SKM-1 (cell line): ENCODE measurements around the gene TESMIN.
A peak's percentile ranks its signal among the peaks of the same experiment; 100 is the strongest.

ENCODE experiments used
- DNase-seq: peaks from one replicate; lab custom pipeline; 2025; ENCODE audit not compliant: unreplicated experiment; lab: John Stamatoyannopoulos, UW

Gene TESMIN

GRCh38 chr11:68762481-68762880, 11.2 kb upstream of the TESMIN start:
- no peak for DNase-seq

GRCh38 chr11:68761801-68762200, 10.5 kb upstream of the TESMIN start:
- no peak for DNase-seq

DNA sequence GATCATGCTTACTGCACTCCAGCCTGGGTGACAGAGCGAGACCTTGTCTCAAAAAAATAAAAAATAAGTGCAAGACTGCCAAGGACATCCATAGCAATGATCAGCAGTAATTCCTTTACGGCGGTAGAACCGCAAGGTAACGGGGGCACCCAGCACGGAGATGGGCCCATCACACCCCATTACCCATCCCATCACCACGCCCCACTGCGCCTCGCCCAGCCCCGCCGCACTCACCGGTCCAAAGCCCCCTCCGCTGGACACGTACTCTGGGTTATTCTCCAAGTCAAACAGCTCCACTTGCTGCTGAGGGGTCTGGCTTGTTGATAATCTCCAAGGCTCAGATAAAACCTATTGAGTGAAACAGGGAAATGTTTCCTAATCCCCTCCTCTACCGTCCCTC, 8.7 kb upstream of the TESMIN start:
- DNase-seq = no peak

- DNase-seq = no peak
Measured at GRCh38 chr11:68757711-68758110, 6.4 kb upstream of the TESMIN start.

DNA sequence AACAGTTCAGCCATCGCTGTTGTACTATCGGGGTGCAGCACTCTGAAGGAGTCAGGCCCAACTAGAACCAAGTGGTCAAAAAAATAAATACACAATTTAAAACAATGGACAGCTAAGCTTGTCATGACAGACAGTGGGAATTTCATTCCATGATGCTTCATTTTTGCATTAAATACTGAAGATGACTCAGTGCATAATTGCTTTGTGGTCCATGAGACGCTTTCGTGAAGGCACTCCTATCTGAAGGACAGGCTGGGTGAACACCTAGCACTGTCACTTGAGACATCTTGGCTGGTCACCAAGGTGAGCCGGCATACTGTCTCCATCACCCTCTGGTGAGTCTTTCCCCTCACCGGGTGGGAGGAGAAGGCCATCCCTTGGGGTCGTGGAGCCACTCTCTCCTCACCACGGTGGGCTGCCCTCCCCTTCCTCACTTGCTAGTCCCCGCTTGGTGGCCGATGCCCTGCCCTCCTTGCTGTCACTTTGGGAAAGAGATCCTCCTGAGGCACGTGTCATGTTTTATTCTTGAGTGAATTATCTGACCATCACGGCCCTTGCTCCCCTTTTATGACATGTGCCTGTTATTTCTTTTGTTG, 4.9 kb upstream of the TESMIN start:
- DNase-seq = no peak

GRCh38 chr11:68753300-68753699, 2.0 kb upstream of the TESMIN start:
- no peak for DNase-seq

- DNase-seq = no peak
Measured at GRCh38 chr11:68751004-68751325, 355 bp downstream of the TESMIN start.

DNA sequence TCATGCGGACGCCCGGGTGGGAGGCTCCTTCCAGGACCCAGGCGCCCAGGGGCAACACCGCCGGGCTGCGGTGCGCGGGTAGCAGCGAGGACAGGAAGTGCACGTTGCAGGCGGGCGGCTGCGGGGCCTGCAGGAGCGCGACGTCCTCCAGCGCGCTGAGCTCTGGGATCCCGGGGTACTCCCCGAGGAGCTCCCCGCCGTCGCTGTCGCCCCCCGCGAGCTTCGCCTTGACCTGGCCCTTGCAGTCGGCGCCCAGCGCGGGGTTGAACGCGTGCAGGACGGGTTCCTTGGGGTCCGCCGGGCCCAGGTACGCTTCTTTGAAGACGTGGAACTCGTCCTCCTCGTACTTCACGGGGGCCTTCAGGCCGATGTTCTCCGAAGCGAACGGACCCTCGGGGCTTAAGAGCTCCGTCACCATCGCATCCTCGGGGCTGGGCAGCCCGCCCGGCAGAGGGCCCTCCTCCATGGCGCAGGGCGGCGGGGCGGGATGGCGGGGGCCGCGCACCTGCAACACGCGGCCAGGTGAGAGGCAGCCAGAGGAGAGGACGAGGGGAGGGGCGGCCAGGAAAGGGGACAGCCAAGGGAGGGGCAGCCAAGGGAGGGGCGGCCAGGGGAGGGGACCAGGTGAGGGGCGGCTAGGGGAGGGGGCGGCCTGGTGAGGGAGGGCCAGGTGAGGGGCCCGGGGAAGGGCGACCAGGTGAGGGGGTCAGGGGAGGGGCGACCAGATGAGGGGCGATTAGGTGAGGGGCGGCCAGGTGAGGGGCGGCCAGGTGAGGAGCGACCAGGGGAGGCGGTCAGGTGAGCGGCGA, 921 bp downstream of the TESMIN start:
- no peak for DNase-seq

DNA sequence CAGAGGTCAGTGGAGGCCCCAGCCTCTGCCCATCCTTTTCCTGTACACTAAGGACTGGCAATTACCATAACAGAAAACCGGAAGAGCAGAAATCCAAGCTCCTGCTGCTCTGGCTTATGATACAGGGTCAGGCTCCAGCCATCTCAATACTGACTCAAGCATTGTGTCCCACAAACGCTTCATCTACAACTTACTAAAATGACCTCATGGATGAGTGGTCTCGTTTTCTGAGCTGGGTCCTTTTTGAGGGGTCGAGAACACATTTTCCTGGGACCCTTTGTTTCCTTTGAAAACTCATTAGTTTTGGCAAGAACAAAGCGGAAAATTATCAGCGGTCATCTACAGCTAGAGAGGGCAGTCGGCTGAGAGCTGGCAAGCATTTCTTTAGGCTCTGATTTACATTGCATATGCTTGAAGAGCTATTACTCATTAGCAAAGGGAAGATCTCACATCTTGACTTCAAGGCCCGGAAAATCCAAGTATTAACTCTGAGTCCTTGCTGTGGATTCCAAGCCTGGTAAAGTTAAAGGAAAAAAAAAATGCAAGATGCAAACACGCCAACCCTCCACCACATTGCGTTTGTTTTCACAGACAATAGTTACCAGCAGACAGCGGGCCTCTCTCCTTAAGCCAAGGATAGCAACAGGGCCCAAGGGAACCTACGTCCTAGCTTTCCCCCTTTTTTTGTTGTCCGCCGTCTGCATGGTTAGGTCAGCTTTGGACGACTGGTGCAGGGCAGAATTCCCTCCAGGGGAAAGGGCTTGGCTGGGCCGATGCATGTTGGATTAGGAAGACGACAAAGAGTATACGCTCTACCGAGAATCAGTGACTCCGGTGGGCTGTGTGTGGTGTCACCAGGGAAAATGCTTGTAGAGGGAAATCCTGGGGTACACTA, 1.8 kb downstream of the TESMIN start:
- DNase-seq = peak; percentile 14

DNA sequence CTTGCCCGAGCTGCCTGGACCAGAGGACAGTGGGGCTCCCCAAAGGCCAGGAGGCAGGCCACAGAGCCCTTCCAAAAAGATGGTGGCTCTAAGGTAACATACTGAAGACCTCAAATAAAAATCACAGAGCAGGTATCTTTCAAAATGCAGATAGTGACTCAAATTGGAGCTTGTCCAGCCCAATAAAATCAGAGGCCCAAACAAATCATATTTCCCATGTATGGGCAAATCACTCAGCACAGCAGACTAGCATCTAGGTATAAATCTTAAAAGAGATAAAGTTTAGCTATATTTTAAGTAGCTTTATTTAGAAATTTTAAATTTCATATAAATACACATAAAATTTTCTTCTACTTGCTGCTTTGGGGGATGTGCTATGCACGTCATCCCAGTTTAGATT, 3.3 kb downstream of the TESMIN start:
- no peak for DNase-seq

DNA sequence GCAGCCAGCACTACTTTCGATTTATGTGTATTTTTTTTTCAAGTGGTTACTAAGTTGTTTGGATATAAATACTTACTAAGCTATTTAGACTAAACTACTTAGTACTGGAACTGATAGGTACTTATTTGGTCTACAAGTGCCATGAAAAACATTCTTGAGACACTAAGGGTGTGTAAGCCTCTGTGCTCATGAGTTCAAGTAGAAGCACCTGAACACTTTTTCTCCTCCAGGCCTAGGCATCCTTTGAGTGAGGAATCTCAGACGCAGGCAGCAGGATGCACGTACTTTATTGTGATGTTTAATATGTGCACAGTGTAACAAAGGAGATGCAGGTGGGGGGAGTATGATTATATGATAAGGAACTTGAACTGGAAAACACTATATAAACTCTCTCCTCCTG, 7.8 kb downstream of the TESMIN start:
- DNase-seq = no peak

DNA sequence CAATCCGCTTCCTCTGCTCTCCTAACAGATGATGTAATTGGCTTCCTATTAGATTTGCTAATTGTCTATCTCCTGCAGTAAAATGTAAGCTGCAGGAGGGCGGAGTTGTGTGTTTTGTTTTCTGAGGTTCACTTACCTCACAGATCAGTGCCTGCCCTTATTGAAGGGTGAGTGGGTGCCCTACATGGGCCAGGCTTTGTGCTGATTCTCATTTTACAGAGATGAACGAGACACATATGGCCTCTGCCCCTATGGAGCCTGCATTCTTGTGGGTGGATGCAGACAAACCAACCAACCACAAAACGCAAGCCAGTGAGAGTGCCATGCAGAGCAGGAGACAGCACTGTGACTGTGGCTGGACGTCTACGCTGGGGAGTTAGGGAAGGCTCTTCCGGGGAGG, 9.9 kb downstream of the TESMIN start:
- no peak for DNase-seq

- DNase-seq = peak; percentile 56
Measured at GRCh38 chr11:68735646-68736045, 15.7 kb downstream of the TESMIN start.

GRCh38 chr11:68735125-68735524, 16.2 kb downstream of the TESMIN start:
- DNase-seq = no peak

DNA sequence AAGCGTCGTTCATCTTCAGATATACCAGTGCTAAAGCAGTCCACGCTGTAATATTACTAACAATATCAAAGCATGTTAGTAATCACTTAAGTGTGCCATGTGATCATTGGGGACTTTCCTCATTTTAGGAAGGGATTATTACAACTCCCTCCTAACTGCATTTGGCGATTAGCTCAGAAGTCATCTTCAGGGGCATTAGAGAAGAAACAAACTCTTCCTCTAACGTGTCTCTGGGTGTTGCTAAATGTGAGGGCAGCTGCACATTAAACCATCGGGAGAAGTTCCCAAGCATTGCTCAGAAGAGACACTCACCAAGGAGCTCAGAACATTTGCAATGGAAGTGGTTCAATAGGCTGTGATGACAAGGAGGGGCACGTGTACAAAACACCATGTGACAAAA, 17.2 kb downstream of the TESMIN start:
- DNase-seq = no peak

DNA sequence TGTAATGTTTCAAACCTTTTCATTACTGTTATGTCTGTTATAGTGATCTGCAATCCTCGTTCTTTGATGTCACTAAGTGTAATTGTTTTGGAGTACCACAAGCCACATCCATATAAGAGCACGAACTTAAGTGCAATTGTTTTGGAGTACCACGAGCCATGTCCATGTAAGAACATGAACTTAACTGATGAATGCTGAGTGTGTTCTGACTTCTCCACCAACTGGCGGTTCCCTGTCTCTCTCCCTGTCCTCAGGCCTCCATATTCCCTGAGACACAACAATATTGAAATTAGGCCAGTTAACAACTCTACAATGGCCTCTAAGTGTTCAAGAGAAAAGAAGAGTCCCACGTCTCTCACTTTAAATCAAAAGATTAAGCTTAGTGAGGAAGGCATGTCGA, 23.5 kb downstream of the TESMIN start:
- DNase-seq = no peak

DNA sequence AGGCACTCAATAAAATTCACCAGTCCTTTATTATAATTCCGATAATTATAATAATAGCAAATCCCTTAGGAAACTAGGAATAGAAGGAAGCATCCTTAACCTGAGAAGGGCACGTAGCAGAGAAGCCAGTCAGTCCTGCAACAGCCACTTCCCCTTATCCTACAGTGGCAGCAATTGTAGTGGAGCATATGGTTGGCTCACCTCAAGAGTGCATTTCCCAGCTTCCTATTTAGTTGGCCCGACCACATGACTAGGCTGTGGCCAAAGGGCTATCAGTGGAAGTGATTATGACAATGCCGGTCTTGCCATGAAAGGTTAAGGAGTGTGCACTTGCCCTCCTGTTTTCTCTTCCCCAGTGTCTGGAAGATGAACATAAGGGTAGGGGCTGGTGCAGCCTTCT, 27.0 kb downstream of the TESMIN start:
- DNase-seq = peak; percentile 21

DNA sequence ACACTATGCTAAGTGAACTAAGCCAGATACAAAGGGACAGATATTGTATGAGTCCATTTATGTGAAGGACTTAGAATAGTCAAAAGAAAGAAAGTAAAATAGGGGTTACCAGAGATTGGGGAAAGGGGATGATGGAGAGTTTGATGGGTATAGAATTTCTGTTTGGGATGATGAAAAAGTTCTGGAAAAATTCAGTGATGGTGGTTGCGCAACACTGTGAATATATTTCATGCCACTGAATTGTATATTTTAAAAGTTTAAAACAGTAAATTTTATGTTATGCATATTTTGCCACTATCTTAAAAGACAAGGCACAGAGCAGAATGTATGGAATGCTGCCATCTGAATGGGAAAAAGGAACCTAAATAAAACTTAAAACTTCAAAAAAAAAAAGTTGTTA, 29.2 kb downstream of the TESMIN start:
- no peak for DNase-seq

DNA sequence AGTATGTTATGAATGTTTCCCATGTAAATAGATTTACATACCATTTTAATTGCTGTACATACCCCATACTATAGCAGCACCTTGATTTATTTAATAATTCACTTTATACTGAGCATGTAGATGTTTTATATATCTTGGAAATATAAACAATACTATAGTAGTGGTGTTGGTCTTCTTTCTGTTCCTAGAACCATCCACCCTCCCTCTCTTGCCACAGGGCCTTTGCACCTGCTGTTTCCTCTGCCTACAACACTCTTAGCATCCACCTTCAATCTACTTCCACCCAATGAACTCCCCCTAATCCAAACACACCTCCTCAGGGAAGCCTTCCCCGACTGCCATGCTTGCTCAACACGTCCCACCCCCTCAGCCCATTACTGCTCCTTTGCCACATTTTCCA, 30.2 kb downstream of the TESMIN start:
- no peak for DNase-seq

- DNase-seq = no peak
Measured at GRCh38 chr11:68715456-68716122, 35.7 kb downstream of the TESMIN start.

GRCh38 chr11:68714060-68714856, 37.1 kb downstream of the TESMIN start:
- DNase-seq = no peak
